Measurements from ENCODE around the gene STAM. TPM values are rescaled to one million over a fixed set of nuclear protein-coding genes. Genes with fewer than 3 reads are reported as not detected.

The STAM gene
- total RNA-seq, 1 experiment from 2014 or later, result 29.3 TPM

- H3K18ac ChIP-seq (ENCODE audit: insufficient read length, low read depth, low read length), result no peak overlapping the region
- H3K4me1 Mint-ChIP-seq, result peaks cover 38% of the 10 kb centered on the region in 2 experiments
- H3K9me3 ChIP-seq (ENCODE audit: control insufficient read depth, low read depth, low read length), result no peaks in the 10 kb centered on the region
- H2BK120ac ChIP-seq (ENCODE audit: low read depth, low read length, poor library complexity, severe bottlenecking), result no peak overlapping the region
- WGBS (ENCODE audit: extremely low coverage, insufficient read length, low lambda C conversion rate), result no CpG with 5 or more reads among the region's 3 CpGs
- H4K91ac ChIP-seq (ENCODE audit: insufficient read length, low read depth, low read length), result no peak overlapping the region
- H2AFZ ChIP-seq (ENCODE audit: low read length), result no peak overlapping the region
- H3K4me2 ChIP-seq (ENCODE audit: insufficient read depth, insufficient read length, low read length), result no peak overlapping the region
- no peak overlapping the region for H2BK5ac ChIP-seq (ENCODE audit: insufficient read length, low read length)
- H3K27ac ChIP-seq (ENCODE audit: insufficient read length, low read depth, low read length), result no peak overlapping the region
- no peak overlapping the region for H3K9ac ChIP-seq (ENCODE audit: extremely low read depth, insufficient read length, low read length)
- no peak overlapping the region for H4K8ac ChIP-seq (replicated peaks; ENCODE audit: insufficient read length, low read depth, low read length)
- DNase-seq, result no peak
- peaks cover 0 to 8% of the 10 kb centered on the region in 2 experiments; a peak in 3 of 5 replicates for H3K9me3 Mint-ChIP-seq
- H2AK5ac ChIP-seq (ENCODE audit: insufficient read length, low read length), result no peak overlapping the region
- peaks cover 31% of the 10 kb centered on the region for H3K79me2 ChIP-seq (ENCODE audit: insufficient read depth, low read length)
- H3K4me3 Mint-ChIP-seq, result no peak overlapping the region
- no peaks in the 10 kb centered on the region for H3K27me3 Mint-ChIP-seq (ENCODE audit: low read depth)
- H3K23me2 ChIP-seq (ENCODE audit: insufficient read length, low read depth, low read length, poor library complexity, severe bottlenecking), result peaks cover 10% of the 10 kb centered on the region
- no peak overlapping the region for H3K14ac ChIP-seq (ENCODE audit: insufficient read depth, low read length)
- H2BK12ac ChIP-seq (ENCODE audit: insufficient read length, low read depth, low read length), result no peak overlapping the region
- H2BK20ac ChIP-seq (ENCODE audit: low read depth, low read length, poor library complexity, severe bottlenecking), result no peak overlapping the region
- H3K56ac ChIP-seq (ENCODE audit: insufficient read length, low read depth, low read length), result no peak overlapping the region
- H3K27ac Mint-ChIP-seq, result no peak overlapping the region; a peak in 1 of 7 replicates
- H3K4ac ChIP-seq (ENCODE audit: low read depth, low read length), result no peak overlapping the region
- H3K27me3 ChIP-seq (ENCODE audit: insufficient read depth, low read length), result no peaks in the 10 kb centered on the region
- no peak overlapping the region for H4K5ac ChIP-seq (ENCODE audit: insufficient read length, low read depth, low read length)
- H4K20me1 ChIP-seq (ENCODE audit: control insufficient read depth, insufficient read depth, insufficient read length), result no peaks in the 10 kb centered on the region
- no peak overlapping the region for H3K23ac ChIP-seq (ENCODE audit: insufficient read length, low read depth, low read length)
- peaks cover 16 to 20% (median 18%) of the 10 kb centered on the region in 3 experiments for H3K36me3 Mint-ChIP-seq (ENCODE audit: insufficient read depth in 1 of 3, low read depth in 3 of 3)
- H3K4me1 ChIP-seq (ENCODE audit: insufficient read depth, low read length), result peaks cover 3% of the 10 kb centered on the region; the same call in 1 of the 2 replicates
- H2BK15ac ChIP-seq (ENCODE audit: low read depth, low read length), result no peak overlapping the region
- no peak for TF ChIP-seq CTCF (conservative IDR thresholded peaks at IDR 0.05)
- H3T11ph ChIP-seq (ENCODE audit: low read length), result no peak overlapping the region
- peaks cover 10% of the 10 kb centered on the region for H3K79me1 ChIP-seq (ENCODE audit: insufficient read depth, low read depth, low read length, poor library complexity, severe bottlenecking)
These were observed 3.4 kb downstream of the STAM start for GRCh38 chr10:17647326-17647725.

Measured in H9 (cell line).